Panc1 (cell line): ENCODE results near the gene TIPRL. TPM values are rescaled to one million over a fixed set of nuclear protein-coding genes. Genes with fewer than 3 reads are reported as not detected.

ENCODE experiments used
- ATAC-seq: fragments of 200-7000 bp; cut with Tn5 transposase; 2 replicates; pipeline ENCODE4 v1.9.1; 2020; ENCODE audit warnings: mild to moderate bottlenecking, moderate library complexity
- BruUV-seq: library from RNA; stranded (reverse); fragments of 400-500 nt; replicated peaks from 2 replicates; lab custom pipeline; 2021; lab: Mats Ljungman, UMichigan
- CTCF ChIA-PET: fragments of 300-600 bp; sonication (Branson Sonifier 250); formaldehyde crosslinking; loops from one replicate; lab custom pipeline; 2022; ENCODE audit warnings: antibody characterized with exemption; lab: Charles Lee
- POLR2A ChIA-PET: fragments of 300-600 bp; sonication (Branson Sonifier 250); formaldehyde crosslinking; loops from one replicate; lab custom pipeline; 2022; ENCODE audit warnings: antibody characterized with exemption; lab: Charles Lee
- DNase-seq: peaks from one replicate; pipeline ENCODE4 v3.0.0-alpha.2; 2010; ENCODE audit warnings: low read depth, low spot score
- H3K27ac ChIP-seq: 2 replicates; pipeline ENCODE4 v1.5.1; 2011; ENCODE audit warnings: mild to moderate bottlenecking, low read length, inconsistent platforms
- H3K27me3 ChIP-seq: fragments of 200-500 bp; sonication (Bioruptor generic); 2 replicates; pipeline ENCODE4 v1.6.0; 2014; ENCODE audit warnings: low read length, inconsistent platforms; ENCODE audit not compliant: control insufficient read depth, insufficient read depth
- H3K36me3 ChIP-seq: fragments of 200-500 bp; sonication (Bioruptor generic); 2 replicates; pipeline ENCODE4 v1.5.1; 2014; ENCODE audit warnings: inconsistent platforms, mild to moderate bottlenecking, low read length, moderate library complexity; ENCODE audit not compliant: control insufficient read depth, insufficient read depth
- H3K4me1 ChIP-seq: 2 replicates; pipeline ENCODE4 v1.5.1; 2011; ENCODE audit warnings: inconsistent platforms, mild to moderate bottlenecking, low read length, moderate library complexity; ENCODE audit not compliant: control insufficient read depth, insufficient read depth
- H3K4me3 ChIP-seq, 2 experiments: 2 replicates each; pipeline ENCODE4 v1.5.1; 2011 to 2012; ENCODE audit warnings: low read depth in 2 of 2, low read length in 2 of 2, mild to moderate bottlenecking in 2 of 2, inconsistent platforms in 1 of 2, moderate library complexity in 1 of 2
- H3K9me3 ChIP-seq: fragments of 200-500 bp; sonication (Bioruptor generic); 2 replicates; pipeline ENCODE4 v1.5.1; 2014; ENCODE audit warnings: low read depth, mild to moderate bottlenecking, inconsistent platforms, low read length, moderate library complexity; ENCODE audit not compliant: control insufficient read depth, insufficient read depth
- POLR2AphosphoS5 ChIP-seq: IDR thresholded peaks from 2 replicates; pipeline ENCODE4 v1.6.1; 2012; ENCODE audit warnings: mild to moderate bottlenecking, low read depth, low read length, moderate library complexity
- SIN3A ChIP-seq: IDR thresholded peaks from 2 replicates; pipeline ENCODE4 v1.6.1; 2012; ENCODE audit warnings: low read depth, mild to moderate bottlenecking, low read length, moderate library complexity, borderline replicate concordance; ENCODE audit not compliant: insufficient read depth
- TCF7L2 ChIP-seq: IDR thresholded peaks from 2 replicates; pipeline ENCODE4 v1.6.1; 2011; ENCODE audit warnings: mild to moderate bottlenecking, low read depth, low read length, inconsistent platforms
- in situ Hi-C: cut with HindIII; loops from 2 replicates; pipeline ENCODE4 v1.10.0; 2016; ENCODE audit warnings: low sequenced_read_pairs, low pct_unique_long_range_greater_than_20kb
- intact Hi-C: fragments of 100-400 bp; cut with micrococcal nuclease; formaldehyde crosslinking; loops from one replicate; pipeline ENCODE4 v1.10.0; 2022; ENCODE audit not compliant: unreplicated experiment
- total RNA-seq: library from RNA; stranded (reverse); gene quantifications from one replicate; pipeline ENCODE4 v1.2.1, GENCODE V29; 2021; ENCODE audit not compliant: unreplicated experiment
- TF ChIP-seq, protein P1 (sequence below): fragments of 450-650 bp; IDR thresholded peaks from 2 replicates; pipeline ENCODE4 v1.5.1; 2017; ENCODE audit warnings: mild to moderate bottlenecking
- TF ChIP-seq, protein P2 (sequence below), 2 experiments: IDR thresholded peaks; 2 replicates each; pipeline ENCODE4 v1.6.1; 2011 to 2012; ENCODE audit warnings: low read depth in 2 of 2, control low read depth in 1 of 2, low read length in 1 of 2, mild to moderate bottlenecking in 1 of 2, moderate library complexity in 1 of 2; ENCODE audit not compliant: insufficient read depth in 1 of 2

Gene TIPRL
- total RNA-seq, 1 experiment from 2014 or later = 48.5 TPM

DNA sequence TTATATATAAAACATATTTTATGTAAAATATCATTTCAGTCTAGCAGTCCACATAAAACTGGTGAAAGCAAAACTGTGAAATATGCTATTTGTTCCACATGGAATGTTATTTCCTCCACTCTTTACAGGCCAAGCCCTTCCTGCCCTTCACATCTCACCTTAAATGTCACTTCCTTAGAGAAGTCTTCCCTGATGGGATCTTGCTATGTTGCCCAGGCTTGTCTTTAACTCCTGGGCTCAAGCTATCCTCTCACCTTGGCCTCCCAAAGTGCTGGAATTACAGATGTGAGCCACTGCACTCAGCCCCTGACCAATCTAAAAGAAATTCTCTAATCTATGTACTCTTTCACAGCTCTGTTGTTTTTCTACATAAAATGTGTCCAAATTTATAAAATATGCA lies 39.7 kb upstream of the TIPRL start:
- TF ChIP-seq, protein P1, sequence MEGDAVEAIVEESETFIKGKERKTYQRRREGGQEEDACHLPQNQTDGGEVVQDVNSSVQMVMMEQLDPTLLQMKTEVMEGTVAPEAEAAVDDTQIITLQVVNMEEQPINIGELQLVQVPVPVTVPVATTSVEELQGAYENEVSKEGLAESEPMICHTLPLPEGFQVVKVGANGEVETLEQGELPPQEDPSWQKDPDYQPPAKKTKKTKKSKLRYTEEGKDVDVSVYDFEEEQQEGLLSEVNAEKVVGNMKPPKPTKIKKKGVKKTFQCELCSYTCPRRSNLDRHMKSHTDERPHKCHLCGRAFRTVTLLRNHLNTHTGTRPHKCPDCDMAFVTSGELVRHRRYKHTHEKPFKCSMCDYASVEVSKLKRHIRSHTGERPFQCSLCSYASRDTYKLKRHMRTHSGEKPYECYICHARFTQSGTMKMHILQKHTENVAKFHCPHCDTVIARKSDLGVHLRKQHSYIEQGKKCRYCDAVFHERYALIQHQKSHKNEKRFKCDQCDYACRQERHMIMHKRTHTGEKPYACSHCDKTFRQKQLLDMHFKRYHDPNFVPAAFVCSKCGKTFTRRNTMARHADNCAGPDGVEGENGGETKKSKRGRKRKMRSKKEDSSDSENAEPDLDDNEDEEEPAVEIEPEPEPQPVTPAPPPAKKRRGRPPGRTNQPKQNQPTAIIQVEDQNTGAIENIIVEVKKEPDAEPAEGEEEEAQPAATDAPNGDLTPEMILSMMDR = no peak
- TF ChIP-seq POLR2AphosphoS5 (no peak), SIN3A (no peak), TCF7L2 (no peak)
- TF ChIP-seq, protein P2, sequence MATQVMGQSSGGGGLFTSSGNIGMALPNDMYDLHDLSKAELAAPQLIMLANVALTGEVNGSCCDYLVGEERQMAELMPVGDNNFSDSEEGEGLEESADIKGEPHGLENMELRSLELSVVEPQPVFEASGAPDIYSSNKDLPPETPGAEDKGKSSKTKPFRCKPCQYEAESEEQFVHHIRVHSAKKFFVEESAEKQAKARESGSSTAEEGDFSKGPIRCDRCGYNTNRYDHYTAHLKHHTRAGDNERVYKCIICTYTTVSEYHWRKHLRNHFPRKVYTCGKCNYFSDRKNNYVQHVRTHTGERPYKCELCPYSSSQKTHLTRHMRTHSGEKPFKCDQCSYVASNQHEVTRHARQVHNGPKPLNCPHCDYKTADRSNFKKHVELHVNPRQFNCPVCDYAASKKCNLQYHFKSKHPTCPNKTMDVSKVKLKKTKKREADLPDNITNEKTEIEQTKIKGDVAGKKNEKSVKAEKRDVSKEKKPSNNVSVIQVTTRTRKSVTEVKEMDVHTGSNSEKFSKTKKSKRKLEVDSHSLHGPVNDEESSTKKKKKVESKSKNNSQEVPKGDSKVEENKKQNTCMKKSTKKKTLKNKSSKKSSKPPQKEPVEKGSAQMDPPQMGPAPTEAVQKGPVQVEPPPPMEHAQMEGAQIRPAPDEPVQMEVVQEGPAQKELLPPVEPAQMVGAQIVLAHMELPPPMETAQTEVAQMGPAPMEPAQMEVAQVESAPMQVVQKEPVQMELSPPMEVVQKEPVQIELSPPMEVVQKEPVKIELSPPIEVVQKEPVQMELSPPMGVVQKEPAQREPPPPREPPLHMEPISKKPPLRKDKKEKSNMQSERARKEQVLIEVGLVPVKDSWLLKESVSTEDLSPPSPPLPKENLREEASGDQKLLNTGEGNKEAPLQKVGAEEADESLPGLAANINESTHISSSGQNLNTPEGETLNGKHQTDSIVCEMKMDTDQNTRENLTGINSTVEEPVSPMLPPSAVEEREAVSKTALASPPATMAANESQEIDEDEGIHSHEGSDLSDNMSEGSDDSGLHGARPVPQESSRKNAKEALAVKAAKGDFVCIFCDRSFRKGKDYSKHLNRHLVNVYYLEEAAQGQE (IDR thresholded peaks at IDR 0.05; ENCODE audit: insufficient read depth in 1 of 2, low read depth in 2 of 2, low read length in 1 of 2) = no peak
- Histone ChIP-seq H3K4me1 (peaks cover 14% of the 10 kb centered on the region), H3K36me3 (no peaks in the 10 kb centered on the region), H3K27ac (no peak overlapping the region), H3K9me3 (no peaks in the 10 kb centered on the region), H3K4me3 (no peak overlapping the region), H3K27me3 (peaks cover 25% of the 10 kb centered on the region)
- intact Hi-C loops = no loop called here
- no TSS peak for BruUV-seq
- no peak for DNase-seq
- POLR2A ChIA-PET = no interaction called here
- CTCF ChIA-PET = interaction anchor here (0.5 kb wide), 1 partner anchor 422 kb away, joined by 10 read pairs; no protein-coding TSS in a partner anchor
- ATAC-seq = no peak
- in situ Hi-C loops = no loop called here

DNA sequence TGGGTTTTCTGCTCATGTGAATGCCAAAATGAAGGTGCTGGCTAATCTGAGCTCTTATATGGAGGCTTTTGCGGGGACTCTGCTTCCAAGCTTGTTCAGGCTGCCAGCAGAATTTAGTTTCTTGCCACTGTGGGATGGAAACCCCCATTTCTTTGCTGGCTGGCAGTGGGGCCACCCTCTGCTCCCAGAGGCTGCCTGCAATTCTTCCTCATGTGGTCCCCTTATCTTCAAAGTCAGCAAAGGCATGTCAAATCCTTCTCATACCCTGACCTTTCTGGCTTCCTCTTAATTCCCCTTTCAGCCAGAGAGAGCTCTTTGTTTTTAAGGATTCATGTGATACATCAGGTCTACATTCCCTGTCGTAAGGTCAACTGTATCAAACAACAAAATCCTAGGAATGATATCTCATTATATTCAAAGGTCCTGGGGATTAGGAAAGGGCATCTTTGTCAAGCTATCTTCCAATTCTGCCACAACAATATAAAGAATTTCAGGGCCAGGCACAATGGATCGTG lies 36.8 kb upstream of the TIPRL start:
- Histone ChIP-seq H3K36me3 (no peaks in the 10 kb centered on the region), H3K9me3 (no peaks in the 10 kb centered on the region), H3K27ac (no peak overlapping the region), H3K27me3 (peaks cover 11% of the 10 kb centered on the region), H3K4me3 (no peak overlapping the region), H3K4me1 (peaks cover 5% of the 10 kb centered on the region)
- ATAC-seq (no peak), DNase-seq (no peak)
- ChIA-PET CTCF (no interaction called here), POLR2A (no interaction called here)
- in situ Hi-C loops = no loop called here
- TF ChIP-seq, protein P1 = no peak
- TF ChIP-seq, protein P2 (IDR thresholded peaks at IDR 0.05; ENCODE audit: insufficient read depth in 1 of 2, low read depth in 2 of 2, low read length in 1 of 2) = no peak
- no peak for TF ChIP-seq POLR2AphosphoS5
- no peak for TF ChIP-seq TCF7L2
- intact Hi-C loops = no loop called here
- BruUV-seq = no TSS peak
